GM12878 (cell line): ENCODE results near the gene PAK2. TPM values are rescaled to one million over a fixed set of nuclear protein-coding genes. Genes with fewer than 3 reads are reported as not detected.

Experiments used
- ATAC-seq: fragments of 200-7000 bp; cut with Tn5 transposase; 3 replicates; pipeline ENCODE4 v1.9.1; 2020; ENCODE audit warnings: mild to moderate bottlenecking, moderate library complexity
- BruUV-seq: library from RNA; stranded (reverse); fragments of 400-500 nt; replicated peaks from 2 replicates; lab custom pipeline; 2021; lab: Mats Ljungman, UMichigan
- CTCF ChIA-PET: fragments of 300-600 bp; sonication (Branson Sonifier 250); formaldehyde crosslinking; extraction: SDS; loops from one replicate; lab custom pipeline; 2021; ENCODE audit warnings: inconsistent platforms; lab: Yijun Ruan, JAX
- POLR2A ChIA-PET: fragments of 350-600 bp; formaldehyde crosslinking; extraction: SDS; loops from one replicate; lab custom pipeline; 2021; ENCODE audit warnings: inconsistent platforms; lab: Charles Lee
- RAD21 ChIA-PET: fragments of 300-600 bp; sonication (Branson Sonifier 250); formaldehyde crosslinking; loops from one replicate; lab custom pipeline; 2023; ENCODE audit warnings: antibody characterized with exemption; ENCODE audit not compliant: unreplicated experiment; lab: Charles Lee
- SMC1A ChIA-PET: fragments of 300-600 bp; sonication (Branson Sonifier 250); formaldehyde crosslinking; loops from one replicate; lab custom pipeline; 2023; ENCODE audit not compliant: unreplicated experiment, uncharacterized antibody; lab: Charles Lee
- DNase-seq: peaks from one replicate; pipeline ENCODE4 v3.0.0-alpha.2; 2011; ENCODE audit warnings: low read depth, low spot score
- FAIRE-seq: peaks from 3 replicates; lab custom pipeline; 2011; peaks lifted over from hg19 to GRCh38; lab: Jason Lieb, UNC
- H2AFZ ChIP-seq: 2 replicates; pipeline ENCODE4 v1.6.0; 2011; ENCODE audit warnings: low read depth, low read length, control low read depth; ENCODE audit not compliant: control insufficient read depth
- H3K27ac ChIP-seq: 2 replicates; pipeline ENCODE4 v1.5.1; 2011; ENCODE audit warnings: control low read depth; ENCODE audit not compliant: control insufficient read depth, insufficient read depth
- H3K27me3 ChIP-seq, 2 experiments: replicated peaks in 1 of 2; 2 replicates each; pipeline versions ENCODE4 v1.6.0 to v1.6.1; 2011; ENCODE audit warnings: low read length in 1 of 2; ENCODE audit not compliant: control insufficient read depth in 2 of 2, insufficient read depth in 2 of 2
- H3K36me3 ChIP-seq, 2 experiments: 2 replicates each; pipeline ENCODE4 v1.5.1; 2011; ENCODE audit warnings: low read length in 1 of 2; ENCODE audit not compliant: control insufficient read depth in 2 of 2, insufficient read depth in 2 of 2
- H3K4me1 ChIP-seq: 2 replicates; pipeline ENCODE4 v1.6.1; 2011; ENCODE audit warnings: mild to moderate bottlenecking, low read length, moderate library complexity, mixed read lengths; ENCODE audit not compliant: control insufficient read depth, insufficient read depth
- H3K4me2 ChIP-seq: 2 replicates; pipeline ENCODE4 v1.6.0; 2011; ENCODE audit warnings: control low read depth; ENCODE audit not compliant: control insufficient read depth, insufficient read depth
- H3K4me3 ChIP-seq: fragments of 200-600 bp; sonication (generic); 2 replicates; pipeline ENCODE4 v1.5.1; 2016
- H3K79me2 ChIP-seq: 2 replicates; pipeline ENCODE4 v1.6.0; 2011; ENCODE audit warnings: low read length; ENCODE audit not compliant: control insufficient read depth, insufficient read depth
- H3K9ac ChIP-seq: 2 replicates; pipeline ENCODE4 v1.8.0; 2011; ENCODE audit warnings: low read length, control low read depth, mixed read lengths; ENCODE audit not compliant: control insufficient read depth, insufficient read depth
- H3K9me3 ChIP-seq: replicated peaks from 3 replicates; pipeline ENCODE4 v1.5.1; 2011; ENCODE audit warnings: mild to moderate bottlenecking, low read length; ENCODE audit not compliant: control insufficient read depth, insufficient read depth
- H4K20me1 ChIP-seq: 2 replicates; pipeline ENCODE4 v1.6.0; 2011; ENCODE audit not compliant: control insufficient read depth, insufficient read depth
- HDAC2 ChIP-seq: fragments of 200-600 bp; sonication (generic); IDR thresholded peaks from 2 replicates; pipeline ENCODE4 v1.6.1; 2017
- MEF2B ChIP-seq: fragments of 450-650 bp; IDR thresholded peaks from 2 replicates; pipeline ENCODE4 v1.6.1; 2018; ENCODE audit warnings: mild to moderate bottlenecking, moderate library complexity; ENCODE audit not compliant: partially characterized antibody, poor library complexity, severe bottlenecking
- NR2C1 ChIP-seq: fragments of 450-650 bp; IDR thresholded peaks from 2 replicates; pipeline ENCODE4 v1.6.1; 2017; ENCODE audit warnings: antibody characterized with exemption, mild to moderate bottlenecking, moderate library complexity
- SMARCA5 ChIP-seq: fragments of 450-650 bp; IDR thresholded peaks from 2 replicates; pipeline ENCODE4 v1.6.1; 2017; ENCODE audit warnings: mild to moderate bottlenecking
- WGBS: methylation state at CpG from one replicate; pipeline ENCODE4 v1.1.6; 2016; ENCODE audit warnings: low lambda C conversion rate; ENCODE audit not compliant: insufficient replicate concordance, insufficient coverage; ENCODE audit errors: missing lambda C conversion rate; 5-methylcytosine and 5-hydroxymethylcytosine counted together
- in situ Hi-C: fragments of 300-500 bp; cut with MboI; formaldehyde crosslinking; loops from 9 replicates; pipeline ENCODE4 v1.14.3; 2018; ENCODE audit warnings: mixed read lengths
- intact Hi-C: fragments of 100-400 bp; cut with micrococcal nuclease; formaldehyde crosslinking; loops from one replicate; pipeline ENCODE4 v1.14.2; 2022; ENCODE audit not compliant: unreplicated experiment
- polyA plus RNA-seq, 11 experiments: library from polyadenylated mRNA; depleted of rRNA in 4 of 11; unstranded in 6 of 11; stranded (reverse) in 5 of 11; fragments of >200 nt; fragmentation: Nextera tagmentation in 4 of 11; fragmentation: Illumina TruSeq in 1 of 11; extraction: Ambion mirVana in 4 of 11; extraction: Trizol in 1 of 11; gene quantifications; 1 replicate in 1 of 11; 2 replicates in 10 of 11; pipeline versions ENCODE4 v1.2.1 to v1.2.3, GENCODE V29; 2011 to 2016; ENCODE audit warnings: inconsistent platforms in 2 of 11, missing spikeins in 2 of 11, low read depth in 1 of 11
- total RNA-seq, 4 experiments: library from RNA; depleted of rRNA in 3 of 4; stranded (reverse); fragments of >200 nt in 3 of 4; fragmentation: Illumina TruSeq in 1 of 4; extraction: Trizol in 1 of 4; gene quantifications; 2 replicates each; pipeline versions ENCODE4 v1.2.1 to v1.2.3, GENCODE V29; 2013 to 2021
- TF ChIP-seq, protein P1 (sequence below): fragments of 450-650 bp; IDR thresholded peaks from 2 replicates; pipeline ENCODE4 v1.6.1; 2017; ENCODE audit warnings: mild to moderate bottlenecking, moderate library complexity

PAK2 gene
- total and polyA plus RNA-seq, 10 of the 15 experiments (the other 5 are each of a cell fraction or from before 2014, with no cell fraction given): 9.0 to 59.1 (median 27.0) TPM

DNA sequence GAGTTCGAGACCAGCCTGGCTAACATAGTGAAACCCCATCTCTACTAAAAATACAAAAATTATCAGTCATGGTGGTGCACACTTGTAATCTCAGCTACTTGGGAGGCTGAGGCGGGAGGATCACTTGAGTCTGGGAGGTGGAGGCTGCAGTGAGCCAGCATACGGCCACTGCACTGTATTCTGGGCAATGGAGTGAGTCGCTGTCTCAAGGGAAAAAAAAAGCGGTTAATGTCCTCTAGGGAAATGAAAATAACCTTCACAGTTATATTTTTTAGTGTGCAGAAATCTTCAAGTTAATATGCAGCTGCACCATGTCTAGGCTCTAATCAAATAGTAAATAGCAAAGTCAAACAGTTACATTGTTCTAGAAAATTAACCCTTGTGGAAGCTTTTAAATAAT, 42.4 kb upstream of the PAK2 start:
- 63% methylated on average over 5 of the region's 5 CpGs for WGBS
- no peak for FAIRE-seq

More for the DNA sequence above, 42.4 kb upstream of the PAK2 start:
- Histone ChIP-seq H3K27ac (no peak overlapping the region), H3K9me3 (no peaks in the 10 kb centered on the region), H3K4me3 (no peak overlapping the region), H4K20me1 (no peaks in the 10 kb centered on the region), H3K79me2 (no peaks in the 10 kb centered on the region), H3K4me2 (no peak overlapping the region)
- SMC1A ChIA-PET: interaction anchor here (1.3 to 1.6 kb wide), 4 partner anchors 18 to 85 kb away, joined by 3 to 5 read pairs (median 4); no protein-coding TSS in a partner anchor
- BruUV-seq: no TSS peak
- no peak for ATAC-seq
- peak; percentile 74 for TF ChIP-seq MEF2B
- TF ChIP-seq NR2C1: no peak
- TF ChIP-seq SMARCA5: 0 out of 2 replicates have a peak, but pooled peaks have one; percentile 44
- TF ChIP-seq HDAC2: no peak
- TF ChIP-seq, protein P1, sequence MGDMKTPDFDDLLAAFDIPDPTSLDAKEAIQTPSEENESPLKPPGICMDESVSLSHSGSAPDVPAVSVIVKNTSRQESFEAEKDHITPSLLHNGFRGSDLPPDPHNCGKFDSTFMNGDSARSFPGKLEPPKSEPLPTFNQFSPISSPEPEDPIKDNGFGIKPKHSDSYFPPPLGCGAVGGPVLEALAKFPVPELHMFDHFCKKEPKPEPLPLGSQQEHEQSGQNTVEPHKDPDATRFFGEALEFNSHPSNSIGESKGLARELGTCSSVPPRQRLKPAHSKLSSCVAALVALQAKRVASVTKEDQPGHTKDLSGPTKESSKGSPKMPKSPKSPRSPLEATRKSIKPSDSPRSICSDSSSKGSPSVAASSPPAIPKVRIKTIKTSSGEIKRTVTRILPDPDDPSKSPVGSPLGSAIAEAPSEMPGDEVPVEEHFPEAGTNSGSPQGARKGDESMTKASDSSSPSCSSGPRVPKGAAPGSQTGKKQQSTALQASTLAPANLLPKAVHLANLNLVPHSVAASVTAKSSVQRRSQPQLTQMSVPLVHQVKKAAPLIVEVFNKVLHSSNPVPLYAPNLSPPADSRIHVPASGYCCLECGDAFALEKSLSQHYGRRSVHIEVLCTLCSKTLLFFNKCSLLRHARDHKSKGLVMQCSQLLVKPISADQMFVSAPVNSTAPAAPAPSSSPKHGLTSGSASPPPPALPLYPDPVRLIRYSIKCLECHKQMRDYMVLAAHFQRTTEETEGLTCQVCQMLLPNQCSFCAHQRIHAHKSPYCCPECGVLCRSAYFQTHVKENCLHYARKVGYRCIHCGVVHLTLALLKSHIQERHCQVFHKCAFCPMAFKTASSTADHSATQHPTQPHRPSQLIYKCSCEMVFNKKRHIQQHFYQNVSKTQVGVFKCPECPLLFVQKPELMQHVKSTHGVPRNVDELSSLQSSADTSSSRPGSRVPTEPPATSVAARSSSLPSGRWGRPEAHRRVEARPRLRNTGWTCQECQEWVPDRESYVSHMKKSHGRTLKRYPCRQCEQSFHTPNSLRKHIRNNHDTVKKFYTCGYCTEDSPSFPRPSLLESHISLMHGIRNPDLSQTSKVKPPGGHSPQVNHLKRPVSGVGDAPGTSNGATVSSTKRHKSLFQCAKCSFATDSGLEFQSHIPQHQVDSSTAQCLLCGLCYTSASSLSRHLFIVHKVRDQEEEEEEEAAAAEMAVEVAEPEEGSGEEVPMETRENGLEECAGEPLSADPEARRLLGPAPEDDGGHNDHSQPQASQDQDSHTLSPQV: no peak
- TF ChIP-seq, all 136 proteins: peak for 2
- Histone ChIP-seq H3K4me1 (no peaks in the 10 kb centered on the region), H2AFZ (no peak overlapping the region), H3K9ac (no peak overlapping the region), H3K36me3 (no peaks in the 10 kb centered on the region), H3K27me3 (no peaks in the 10 kb centered on the region)
- intact Hi-C loops: no loop called here
- ChIA-PET CTCF (interaction anchor here (1.1 to 2.6 kb wide), 2 partner anchors 88 to 173 kb away, joined by 4 to 11 read pairs; no protein-coding TSS in a partner anchor), POLR2A (interaction anchor here (0.9 kb wide), 1 partner anchor 130 kb away, joined by 4 read pairs; no protein-coding TSS in a partner anchor), RAD21 (no interaction called here)
- no peak for DNase-seq
- in situ Hi-C loops: no loop called here
